BLaER1 treated with 17β-estradiol and CSF1 and Interleukin-3, amounts not matched to agents 10 nM and 100 nM (cell line): ENCODE measurements around the gene TPD52L1.

ENCODE experiments used
- H3K27ac ChIP-seq, 11 experiments: shearing (Covaris generic); formaldehyde crosslinking; 2 replicates each; pipeline ENCODE4 v1.8.1; 2022
- H3K27me3 ChIP-seq, 11 experiments: shearing (Covaris generic); formaldehyde crosslinking; 2 replicates each; pipeline ENCODE4 v1.8.1; 2022
- H3K36me3 ChIP-seq, 11 experiments: shearing (Covaris generic); formaldehyde crosslinking; 2 replicates each; pipeline ENCODE4 v1.8.1; 2022
- H3K4me1 ChIP-seq, 10 experiments: shearing (Covaris generic); formaldehyde crosslinking; 2 replicates each; pipeline ENCODE4 v1.8.1; 2022
- H3K4me2 ChIP-seq, 11 experiments: shearing (Covaris generic); formaldehyde crosslinking; 2 replicates each; pipeline ENCODE4 v1.8.1; 2022
- H3K4me3 ChIP-seq, 10 experiments: shearing (Covaris generic); formaldehyde crosslinking; 2 replicates each; pipeline ENCODE4 v1.8.1; 2022
- H3K9ac ChIP-seq, 11 experiments: shearing (Covaris generic); formaldehyde crosslinking; 2 replicates each; pipeline ENCODE4 v1.8.1; 2022
- H3K9me3 ChIP-seq, 11 experiments: shearing (Covaris generic); formaldehyde crosslinking; replicated peaks in 1 of 11; 2 replicates each; pipeline ENCODE4 v1.8.1; 2022
- H4K20me1 ChIP-seq, 11 experiments: shearing (Covaris generic); formaldehyde crosslinking; 2 replicates each; pipeline ENCODE4 v1.8.1; 2022
- Cebpa-rat ChIP-seq, 11 experiments: shearing (Covaris generic); IDR thresholded peaks; 2 replicates each; pipeline ENCODE4 v1.8.1; 2022

TPD52L1 gene

DNA sequence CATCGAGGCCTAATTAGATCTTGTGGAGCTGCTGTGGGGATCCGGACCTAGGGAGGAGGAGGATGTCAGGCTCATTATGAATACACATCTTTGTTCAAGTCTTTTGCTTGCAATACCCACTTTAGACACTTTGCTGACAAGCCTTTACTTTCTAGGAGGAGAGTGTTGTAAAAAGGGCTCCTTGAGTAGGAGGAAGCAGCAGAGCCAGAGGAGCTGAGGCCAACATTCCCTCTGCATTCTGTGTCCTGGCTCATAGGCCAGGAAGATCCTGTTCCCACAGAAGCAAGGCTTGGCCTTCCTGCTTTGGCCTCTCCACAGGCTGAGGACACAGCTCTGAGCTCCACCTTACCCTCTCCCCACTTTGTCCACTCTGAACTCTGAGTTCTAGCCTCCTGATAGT, 67.1 kb downstream of the TPD52L1 start:
- no peaks in the 10 kb centered on the region for H3K4me1 ChIP-seq
- no peaks in the 10 kb centered on the region for H3K27me3 ChIP-seq
- H4K20me1 ChIP-seq = no peaks in the 10 kb centered on the region
- no peaks in the 10 kb centered on the region for H3K36me3 ChIP-seq
- H3K9me3 ChIP-seq = no peaks in the 10 kb centered on the region
- no peak overlapping the region for H3K27ac ChIP-seq
- no peak overlapping the region for H3K9ac ChIP-seq
- H3K4me2 ChIP-seq = no peak overlapping the region
- no peak overlapping the region for H3K4me3 ChIP-seq
- TF ChIP-seq Cebpa-rat (IDR thresholded peaks at IDR 0.05) = no peak

GRCh38 chr6:125222531-125223455, 69.2 kb downstream of the TPD52L1 start:
- no peak overlapping the region for H3K4me3 ChIP-seq
- no peak overlapping the region for H3K4me2 ChIP-seq
- H3K4me1 ChIP-seq = no peaks in the 10 kb centered on the region
- TF ChIP-seq Cebpa-rat (IDR thresholded peaks at IDR 0.05) = no peak
- no peaks in the 10 kb centered on the region for H3K27me3 ChIP-seq
- H3K9me3 ChIP-seq = no peaks in the 10 kb centered on the region
- H3K27ac ChIP-seq = no peak overlapping the region
- H3K36me3 ChIP-seq = no peaks in the 10 kb centered on the region
- no peak overlapping the region for H3K9ac ChIP-seq
- H4K20me1 ChIP-seq = no peaks in the 10 kb centered on the region

DNA sequence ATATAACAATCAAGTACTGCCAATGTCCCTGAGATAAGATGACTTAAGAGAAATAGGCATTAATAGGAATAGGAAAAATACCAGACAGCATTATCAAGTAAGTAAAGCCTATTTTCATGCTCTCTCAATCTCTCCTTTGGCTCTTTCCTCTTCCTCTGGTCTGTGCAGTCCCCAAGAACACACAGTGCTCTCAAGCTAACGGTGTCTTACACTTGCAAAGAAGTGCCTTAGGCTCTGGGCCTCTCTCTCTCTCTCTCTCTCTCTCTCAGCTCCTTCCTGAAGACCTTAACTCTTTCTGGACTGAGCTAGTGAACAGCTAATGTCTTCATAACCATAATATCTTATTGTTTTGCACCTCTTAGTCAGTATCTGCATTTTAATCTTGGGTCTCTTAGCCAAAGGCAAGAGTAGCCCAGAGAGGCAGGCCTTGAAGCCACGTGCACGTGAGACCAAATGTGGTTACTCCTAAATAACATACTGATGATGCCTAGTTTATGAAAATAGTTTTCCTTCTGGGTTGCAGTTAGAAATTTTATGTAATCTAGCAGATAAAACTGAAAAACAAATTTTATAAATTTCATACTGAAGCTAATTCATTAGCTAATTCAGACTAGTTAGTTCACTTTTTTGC, 70.8 kb downstream of the TPD52L1 start:
- no peak overlapping the region for H3K27ac ChIP-seq
- H4K20me1 ChIP-seq = no peaks in the 10 kb centered on the region
- H3K27me3 ChIP-seq = no peaks in the 10 kb centered on the region
- no peak overlapping the region for H3K4me2 ChIP-seq
- no peak for TF ChIP-seq Cebpa-rat (IDR thresholded peaks at IDR 0.05)
- no peaks in the 10 kb centered on the region for H3K36me3 ChIP-seq
- H3K4me3 ChIP-seq = no peak overlapping the region
- H3K9me3 ChIP-seq = no peaks in the 10 kb centered on the region
- no peak overlapping the region for H3K9ac ChIP-seq
- H3K4me1 ChIP-seq = no peaks in the 10 kb centered on the region

DNA sequence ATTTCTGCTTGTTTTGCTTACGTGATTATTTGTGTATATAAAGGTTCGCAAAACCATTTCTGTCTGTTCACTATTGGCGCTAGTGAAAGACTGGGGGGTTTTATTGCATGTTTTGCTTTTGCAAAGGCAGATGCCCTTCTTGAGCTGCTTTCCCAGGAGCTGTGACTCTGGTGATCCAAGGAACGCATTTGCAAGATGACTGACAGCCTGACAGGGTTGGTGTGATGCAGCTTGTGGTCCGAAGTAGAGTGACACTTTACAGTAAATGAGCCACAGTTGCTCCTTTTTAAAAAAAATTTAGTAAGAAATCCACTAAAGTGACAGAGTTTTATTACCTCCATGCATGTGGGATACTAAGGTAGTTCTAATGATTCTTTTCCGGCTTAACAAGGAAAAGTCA, 73.7 kb downstream of the TPD52L1 start:
- no peaks in the 10 kb centered on the region for H3K36me3 ChIP-seq
- H3K4me2 ChIP-seq = no peak overlapping the region
- TF ChIP-seq Cebpa-rat (IDR thresholded peaks at IDR 0.05) = no peak
- no peaks in the 10 kb centered on the region for H3K4me1 ChIP-seq
- no peaks in the 10 kb centered on the region for H3K9me3 ChIP-seq
- H3K27me3 ChIP-seq = no peaks in the 10 kb centered on the region
- no peak overlapping the region for H3K27ac ChIP-seq
- H3K4me3 ChIP-seq = no peak overlapping the region
- no peak overlapping the region for H3K9ac ChIP-seq
- no peaks in the 10 kb centered on the region for H4K20me1 ChIP-seq

DNA sequence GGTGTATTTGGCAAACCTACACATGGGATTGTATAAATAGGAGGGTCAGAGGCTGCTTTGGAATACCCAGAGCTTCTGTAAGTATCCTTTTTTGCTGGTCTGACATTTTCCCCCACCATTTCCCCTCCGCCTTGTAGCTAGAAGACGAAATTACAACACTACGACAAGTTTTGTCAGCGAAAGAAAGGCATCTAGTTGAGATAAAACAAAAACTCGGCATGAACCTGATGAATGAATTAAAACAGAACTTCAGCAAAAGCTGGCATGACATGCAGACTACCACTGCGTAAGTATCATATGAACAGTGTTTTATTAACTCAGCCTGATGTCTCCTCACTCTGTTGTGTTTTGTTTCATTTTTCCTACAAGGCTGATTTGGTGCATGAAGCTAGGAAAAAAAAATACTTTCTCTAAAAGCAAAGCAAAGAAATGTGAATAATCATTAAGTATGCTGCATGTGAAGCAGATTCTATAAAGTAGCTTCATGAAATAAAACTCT, 75.5 kb downstream of the TPD52L1 start:
- Histone ChIP-seq H3K4me1 (no peaks in the 10 kb centered on the region), H3K27me3 (no peaks in the 10 kb centered on the region), H3K4me2 (no peak overlapping the region), H4K20me1 (no peaks in the 10 kb centered on the region), H3K36me3 (no peaks in the 10 kb centered on the region), H3K27ac (no peak overlapping the region), H3K4me3 (no peak overlapping the region), H3K9me3 (no peaks in the 10 kb centered on the region), H3K9ac (no peak overlapping the region)
- no peak for TF ChIP-seq Cebpa-rat (IDR thresholded peaks at IDR 0.05)

- no peaks in the 10 kb centered on the region for H3K9me3 ChIP-seq
These were observed 77.1 kb downstream of the TPD52L1 start for GRCh38 chr6:125230674-125231073.

DNA sequence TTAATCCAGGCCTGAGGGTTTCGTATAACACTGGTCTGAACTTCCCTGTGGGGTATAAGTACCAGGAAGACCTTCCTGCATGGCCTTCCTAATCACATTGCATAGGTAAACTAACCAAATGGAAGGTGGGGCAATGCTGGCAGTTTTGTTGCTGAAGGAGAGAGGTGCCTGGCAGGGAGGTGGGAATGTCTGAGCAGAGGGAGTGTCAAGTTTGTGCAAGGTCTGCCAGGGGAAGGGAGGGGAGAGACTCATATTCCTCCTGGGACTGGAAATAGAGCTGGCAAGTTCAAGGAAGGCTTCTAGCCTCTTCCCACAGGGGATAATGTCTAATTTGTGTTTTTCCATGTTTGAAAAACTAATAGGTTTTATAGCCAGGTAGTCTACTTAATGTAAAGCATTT, 77.6 kb downstream of the TPD52L1 start:
- Histone ChIP-seq H3K27me3 (no peaks in the 10 kb centered on the region), H4K20me1 (no peaks in the 10 kb centered on the region), H3K27ac (no peak overlapping the region), H3K4me1 (0 out of 20 replicates have a peak, but pooled peaks cover 0 to under 1% (median 0%) of the 10 kb centered on the region in 10 experiments), H3K36me3 (no peaks in the 10 kb centered on the region), H3K4me3 (no peak overlapping the region), H3K9me3 (no peaks in the 10 kb centered on the region), H3K4me2 (no peak overlapping the region), H3K9ac (no peak overlapping the region)
- TF ChIP-seq Cebpa-rat (IDR thresholded peaks at IDR 0.05) = no peak

More at GRCh38 chr6:125230674-125231073, 77.1 kb downstream of the TPD52L1 start:
- TF ChIP-seq Cebpa-rat (IDR thresholded peaks at IDR 0.05) = no peak
- Histone ChIP-seq H3K27ac (no peak overlapping the region), H3K4me1 (no peaks in the 10 kb centered on the region), H4K20me1 (no peaks in the 10 kb centered on the region), H3K4me2 (no peak overlapping the region), H3K27me3 (no peaks in the 10 kb centered on the region), H3K4me3 (no peak overlapping the region), H3K9ac (no peak overlapping the region), H3K36me3 (no peaks in the 10 kb centered on the region)

- no peak for TF ChIP-seq Cebpa-rat (IDR thresholded peaks at IDR 0.05)
- Histone ChIP-seq H3K9me3 (no peaks in the 10 kb centered on the region), H3K27ac (no peak overlapping the region), H3K36me3 (no peaks in the 10 kb centered on the region), H3K4me2 (no peak overlapping the region), H3K9ac (no peak overlapping the region), H3K27me3 (no peaks in the 10 kb centered on the region), H3K4me3 (no peak overlapping the region), H3K4me1 (peaks cover 3 to 7% (median 4%) of the 10 kb centered on the region in 10 experiments; a peak in 13 of 20 replicates), H4K20me1 (no peaks in the 10 kb centered on the region)
These were observed 78.2 kb downstream of the TPD52L1 start for GRCh38 chr6:125231574-125232343.

DNA sequence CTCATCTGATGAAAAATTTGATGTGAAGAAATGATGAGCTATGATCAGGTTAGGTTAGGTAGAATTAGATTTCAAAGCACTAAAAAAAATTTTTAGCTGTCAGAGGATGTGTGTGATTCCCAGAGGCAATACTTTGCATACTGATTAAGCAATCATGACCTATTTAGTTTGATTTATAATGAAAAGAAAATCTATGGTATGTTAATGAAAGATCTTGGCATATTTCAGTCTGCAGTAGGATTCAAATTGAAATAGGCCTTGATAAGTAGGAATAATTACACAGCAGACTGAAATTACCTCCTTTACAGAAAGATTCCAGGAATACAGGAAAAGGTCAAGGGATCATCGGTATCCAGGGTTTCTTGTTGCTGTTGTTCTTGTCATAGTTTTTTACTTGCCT, 78.9 kb downstream of the TPD52L1 start:
- H4K20me1 ChIP-seq = no peaks in the 10 kb centered on the region
- peaks cover 4 to 10% (median 7%) of the 10 kb centered on the region in 10 experiments; a peak in 13 of 20 replicates for H3K4me1 ChIP-seq
- H3K4me3 ChIP-seq = no peak overlapping the region
- no peak overlapping the region for H3K27ac ChIP-seq
- H3K9me3 ChIP-seq = no peaks in the 10 kb centered on the region
- no peaks in the 10 kb centered on the region for H3K27me3 ChIP-seq
- TF ChIP-seq Cebpa-rat (IDR thresholded peaks at IDR 0.05) = no peak
- H3K9ac ChIP-seq = no peak overlapping the region
- no peak overlapping the region for H3K4me2 ChIP-seq
- no peaks in the 10 kb centered on the region for H3K36me3 ChIP-seq
